HepG2 (cell line): ENCODE measurements around the gene CLPSL2. TPM values are rescaled to one million over a fixed set of nuclear protein-coding genes. Genes with fewer than 3 reads are reported as not detected.

Experiments
- ELF1 ChIP-seq: sonication (generic); formaldehyde crosslinking; IDR thresholded peaks from 2 replicates; pipeline ENCODE4 v1.4.0; 2020; ENCODE audit warnings: missing genetic modification reagents
- ERF ChIP-seq: IDR thresholded peaks from 2 replicates; pipeline ENCODE4 v1.6.1; 2018; ENCODE audit warnings: missing biosample characterization, missing genetic modification reagents
- GABPA ChIP-seq, 2 experiments: IDR thresholded peaks; 2 replicates each; pipeline ENCODE4 v1.6.1; 2011 to 2016; ENCODE audit warnings: low read depth in 2 of 2, low read length in 1 of 2, missing biosample characterization in 1 of 2, missing genetic modification characterization in 1 of 2
- KAT8 ChIP-seq: IDR thresholded peaks from 2 replicates; pipeline ENCODE4 v1.6.1; 2016; ENCODE audit warnings: missing genetic modification reagents, missing compliant biosample characterization
- MAZ ChIP-seq, 2 experiments: sonication (generic) in 1 of 2; formaldehyde crosslinking in 1 of 2; IDR thresholded peaks; 2 replicates each; pipeline versions ENCODE4 v1.5.0 to v1.6.1; 2012 to 2020; ENCODE audit warnings: low read depth in 2 of 2, mild to moderate bottlenecking in 2 of 2, borderline replicate concordance in 1 of 2, improper control_type of control experiment in 1 of 2, low read length in 1 of 2, missing genetic modification reagents in 1 of 2, moderate library complexity in 1 of 2
- PHF20 ChIP-seq: sonication (generic); formaldehyde crosslinking; IDR thresholded peaks from 2 replicates; pipeline ENCODE4 v1.5.0; 2020; ENCODE audit warnings: mild to moderate bottlenecking, missing genetic modification reagents
- RBM22 ChIP-seq: fragments of 200-400 bp; formaldehyde crosslinking; optimal IDR thresholded peaks from 2 replicates; pipeline ENCODE3; 2017; ENCODE audit warnings: mild to moderate bottlenecking, low read length, moderate library complexity
- SP4 ChIP-seq: sonication (generic); formaldehyde crosslinking; IDR thresholded peaks from 2 replicates; pipeline ENCODE4 v1.8.1; 2023; ENCODE audit warnings: mild to moderate bottlenecking, missing genetic modification reagents
- SP5 ChIP-seq: IDR thresholded peaks from 2 replicates; pipeline ENCODE4 v1.6.1; 2016; ENCODE audit warnings: low read depth, borderline replicate concordance
- ZFP37 ChIP-seq: sonication (generic); formaldehyde crosslinking; IDR thresholded peaks from 2 replicates; pipeline ENCODE4 v1.4.0; 2020; ENCODE audit warnings: missing genetic modification reagents, borderline replicate concordance
- ZFP90 ChIP-seq: sonication (generic); formaldehyde crosslinking; IDR thresholded peaks from 2 replicates; pipeline ENCODE4 v1.8.0; 2022; ENCODE audit warnings: missing genetic modification reagents, mild to moderate bottlenecking, inconsistent platforms, borderline replicate concordance
- ZNF567 ChIP-seq: sonication (generic); formaldehyde crosslinking; IDR thresholded peaks from 2 replicates; pipeline ENCODE4 v1.8.1; 2023; ENCODE audit warnings: mild to moderate bottlenecking, missing genetic modification reagents, borderline replicate concordance
- ZSCAN9 ChIP-seq: IDR thresholded peaks from 2 replicates; pipeline ENCODE4 v1.6.1; 2016; ENCODE audit warnings: borderline replicate concordance
- polyA plus RNA-seq, 8 experiments: library from polyadenylated mRNA; depleted of rRNA in 3 of 8; stranded (reverse) in 7 of 8; unstranded in 1 of 8; fragments of >200 nt; fragmentation: Illumina TruSeq in 4 of 8; extraction: Trizol in 4 of 8; gene quantifications; 2 replicates each; pipeline versions ENCODE4 v1.2.1 to v1.2.3, GENCODE V29; 2011 to 2016; ENCODE audit warnings: low read depth in 4 of 8, missing spikeins in 1 of 8, mixed read lengths in 1 of 8; ENCODE audit not compliant: insufficient read depth in 1 of 8
- total RNA-seq, 5 experiments: library from RNA; depleted of rRNA; stranded (reverse); fragments of >200 nt; fragmentation: Illumina TruSeq; extraction: Trizol; gene quantifications; 2 replicates each; pipeline ENCODE4 v1.2.3, GENCODE V29; 2016; ENCODE audit warnings: low read depth in 1 of 5
- TF ChIP-seq, protein P1 (sequence below): sonication (generic); formaldehyde crosslinking; IDR thresholded peaks from 2 replicates; pipeline ENCODE4 v1.8.1; 2023; ENCODE audit warnings: missing genetic modification reagents, mild to moderate bottlenecking, borderline replicate concordance
- TF ChIP-seq, protein P2 (sequence below): sonication (generic); formaldehyde crosslinking; IDR thresholded peaks from 2 replicates; pipeline ENCODE4 v1.4.0; 2020; ENCODE audit warnings: missing genetic modification reagents
- TF ChIP-seq, protein P3 (sequence below): sonication (generic); formaldehyde crosslinking; IDR thresholded peaks from 2 replicates; pipeline ENCODE4 v1.5.0; 2020; ENCODE audit warnings: mild to moderate bottlenecking, missing genetic modification reagents, borderline replicate concordance

CLPSL2 gene
- total and polyA plus RNA-seq, 2 of the 13 experiments (the other 11 are each of a cell fraction or from before 2014, with no cell fraction given): not detected

DNA sequence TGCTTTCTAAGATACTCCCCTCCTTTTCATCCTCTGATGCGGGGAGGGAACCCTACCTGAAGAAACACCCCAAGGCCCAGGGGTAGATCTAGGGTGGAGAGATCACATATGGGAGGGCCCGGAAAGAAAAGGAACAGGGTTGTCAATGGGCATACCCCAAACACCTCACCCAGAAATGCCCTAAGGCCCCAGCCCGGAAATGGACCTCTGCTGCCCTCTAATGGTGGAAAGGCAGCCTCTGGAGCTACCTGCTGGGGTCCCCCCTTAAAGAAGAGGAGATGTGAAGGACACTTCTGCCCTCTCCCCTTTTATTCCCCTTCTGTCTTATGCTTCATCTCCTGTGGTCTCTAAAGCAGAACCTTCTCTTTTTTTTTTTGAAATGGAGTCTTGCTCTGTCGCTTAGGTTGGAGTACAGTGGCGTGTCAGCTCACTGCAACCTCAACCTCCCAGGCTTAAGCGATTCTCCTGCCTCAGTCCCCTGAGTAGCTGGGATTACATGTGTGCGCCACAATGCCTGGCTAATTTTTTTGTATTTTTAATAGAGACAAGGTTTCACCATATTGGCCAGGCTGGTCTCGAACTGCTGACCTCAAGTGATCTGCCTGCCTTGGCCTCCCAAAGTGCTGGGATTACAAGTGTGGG is 40.0 kb upstream of the CLPSL2 start (continued):
- TF ChIP-seq MAZ (IDR thresholded peaks at IDR 0.05; ENCODE audit: borderline replicate concordance, low read depth, low read length) (no peak), MAZ (CRISPR knock-in tag; IDR thresholded peaks at IDR 0.05; ENCODE audit: low read depth) (0 out of 2 replicates have a peak, but pooled peaks have one; percentile 41), ELF1 (peak; percentile 42; the same call in 1 of the 2 replicates), ZFP37 (no peak), SP5 (CRISPR knock-in tag) (no peak), KAT8 (CRISPR knock-in tag) (peak; percentile 24; the same call in 1 of the 2 replicates), ERF (CRISPR knock-in tag) (peak; percentile 62; the same call in 1 of the 2 replicates), PHF20 (CRISPR knock-in tag) (0 out of 2 replicates have a peak, but pooled peaks have one; percentile 19), ZFP90 (no peak), GABPA (IDR thresholded peaks at IDR 0.05; ENCODE audit: low read depth, low read length) (no peak), GABPA (CRISPR knock-in tag; IDR thresholded peaks at IDR 0.05; ENCODE audit: low read depth) (peak; percentile 62), RBM22 (no peak), ZSCAN9 (CRISPR knock-in tag) (peak; percentile 70; the same call in 1 of the 2 replicates), SP4 (CRISPR knock-in tag) (0 out of 2 replicates have a peak, but pooled peaks have one; percentile 40), ZNF567 (CRISPR knock-in tag) (peak; percentile 48)
- TF ChIP-seq, protein P1, sequence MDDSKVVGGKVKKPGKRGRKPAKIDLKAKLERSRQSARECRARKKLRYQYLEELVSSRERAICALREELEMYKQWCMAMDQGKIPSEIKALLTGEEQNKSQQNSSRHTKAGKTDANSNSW: no peak
- TF ChIP-seq, protein P2, sequence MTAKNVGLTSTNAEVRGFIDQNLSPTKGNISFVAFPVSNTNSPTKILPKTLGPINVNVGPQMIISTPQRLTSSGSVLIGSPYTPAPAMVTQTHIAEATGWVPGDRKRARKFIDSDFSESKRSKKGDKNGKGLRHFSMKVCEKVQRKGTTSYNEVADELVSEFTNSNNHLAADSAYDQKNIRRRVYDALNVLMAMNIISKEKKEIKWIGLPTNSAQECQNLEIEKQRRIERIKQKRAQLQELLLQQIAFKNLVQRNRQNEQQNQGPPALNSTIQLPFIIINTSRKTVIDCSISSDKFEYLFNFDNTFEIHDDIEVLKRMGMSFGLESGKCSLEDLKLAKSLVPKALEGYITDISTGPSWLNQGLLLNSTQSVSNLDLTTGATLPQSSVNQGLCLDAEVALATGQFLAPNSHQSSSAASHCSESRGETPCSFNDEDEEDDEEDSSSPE (CRISPR knock-in tag): no peak
- TF ChIP-seq, protein P3, sequence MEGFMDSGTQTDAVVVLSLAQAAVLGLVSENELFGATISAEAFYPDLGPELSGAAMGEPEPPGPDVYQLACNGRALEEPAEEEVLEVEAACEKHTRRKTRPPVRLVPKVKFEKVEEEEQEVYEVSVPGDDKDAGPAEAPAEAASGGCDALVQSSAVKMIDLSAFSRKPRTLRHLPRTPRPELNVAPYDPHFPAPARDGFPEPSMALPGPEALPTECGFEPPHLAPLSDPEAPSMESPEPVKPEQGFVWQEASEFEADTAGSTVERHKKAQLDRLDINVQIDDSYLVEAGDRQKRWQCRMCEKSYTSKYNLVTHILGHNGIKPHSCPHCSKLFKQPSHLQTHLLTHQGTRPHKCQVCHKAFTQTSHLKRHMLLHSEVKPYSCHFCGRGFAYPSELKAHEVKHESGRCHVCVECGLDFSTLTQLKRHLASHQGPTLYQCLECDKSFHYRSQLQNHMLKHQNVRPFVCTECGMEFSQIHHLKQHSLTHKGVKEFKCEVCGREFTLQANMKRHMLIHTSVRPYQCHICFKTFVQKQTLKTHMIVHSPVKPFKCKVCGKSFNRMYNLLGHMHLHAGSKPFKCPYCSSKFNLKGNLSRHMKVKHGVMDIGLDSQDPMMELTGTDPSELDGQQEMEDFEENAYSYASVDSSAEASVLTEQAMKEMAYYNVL (CRISPR knock-in tag): no peak
